ENCODE results near the gene IFIT1B. TPM values are rescaled to one million over a fixed set of nuclear protein-coding genes. Genes with fewer than 3 reads are reported as not detected.
A peak's percentile ranks its signal among the peaks of the same experiment; 100 is the strongest.
"Not testable (repeated sequence)": the region's sequence is repeated elsewhere in the genome, so short reads cannot be mapped to it uniquely, and the experiment has no call there.

The IFIT1B gene
- total RNA-seq, 1 donor from 2014 or later: not detected

GRCh38 chr10:89347701-89348457 lies 30.0 kb upstream of the IFIT1B start:
- H3K9me3 ChIP-seq: no peaks in the 10 kb centered on the region
- H3K27ac ChIP-seq: peak overlapping the region; percentile 26
- H3K4me3 ChIP-seq: no peak overlapping the region
- H3K4me1 ChIP-seq: peaks cover 45% of the 10 kb centered on the region
- TF ChIP-seq CTCF (IDR thresholded peaks at IDR 0.05): no peak
- ATAC-seq (no peak), DNase-seq (no peak)
- H3K36me3 ChIP-seq: no peaks in the 10 kb centered on the region
- intact Hi-C loops (cut with DNase I): no loop called here
- no peaks in the 10 kb centered on the region for H3K27me3 ChIP-seq

GRCh38 chr10:89348481-89348880 lies 29.4 kb upstream of the IFIT1B start:
- no peaks in the 10 kb centered on the region for H3K36me3 ChIP-seq
- H3K27ac ChIP-seq: no peak overlapping the region
- H3K4me3 ChIP-seq: no peak overlapping the region
- no peaks in the 10 kb centered on the region for H3K27me3 ChIP-seq
- no peaks in the 10 kb centered on the region for H3K9me3 ChIP-seq
- no peak for TF ChIP-seq CTCF (IDR thresholded peaks at IDR 0.05)
- ATAC-seq (no peak), DNase-seq (no peak)
- intact Hi-C loops (cut with DNase I): no loop called here
- peaks cover 45% of the 10 kb centered on the region for H3K4me1 ChIP-seq

- peaks cover 45% of the 10 kb centered on the region for H3K4me1 ChIP-seq
These were observed 28.9 kb upstream of the IFIT1B start for GRCh38 chr10:89348975-89349374.

GRCh38 chr10:89350631-89351315 lies 27.1 kb upstream of the IFIT1B start:
- H3K4me1 ChIP-seq: peaks cover 45% of the 10 kb centered on the region
- H3K27me3 ChIP-seq; H3K9me3 ChIP-seq; intact Hi-C loops (cut with DNase I); H3K4me3 ChIP-seq; H3K36me3 ChIP-seq: not testable (repeated sequence)
- peak overlapping the region; percentile 87 for H3K27ac ChIP-seq
- ATAC-seq (peak; percentile 74), DNase-seq (peak; percentile 69)

More at GRCh38 chr10:89348975-89349374, 28.9 kb upstream of the IFIT1B start:
- H3K4me3 ChIP-seq: no peak overlapping the region
- ATAC-seq (no peak), DNase-seq (no peak)
- no peaks in the 10 kb centered on the region for H3K36me3 ChIP-seq
- H3K9me3 ChIP-seq: no peaks in the 10 kb centered on the region
- no peak for TF ChIP-seq CTCF (IDR thresholded peaks at IDR 0.05)
- H3K27me3 ChIP-seq: no peaks in the 10 kb centered on the region
- no peak overlapping the region for H3K27ac ChIP-seq
- intact Hi-C loops (cut with DNase I): no loop called here

- H3K9me3 ChIP-seq: no peaks in the 10 kb centered on the region
- H3K27ac ChIP-seq: peak overlapping the region; percentile 87
- peaks cover 39% of the 10 kb centered on the region for H3K4me1 ChIP-seq
- H3K4me3 ChIP-seq: no peak overlapping the region
- no peaks in the 10 kb centered on the region for H3K36me3 ChIP-seq
- ATAC-seq: no peak
- intact Hi-C loops (cut with DNase I): no loop called here
- TF ChIP-seq CTCF (IDR thresholded peaks at IDR 0.05): no peak
- no peaks in the 10 kb centered on the region for H3K27me3 ChIP-seq
- DNase-seq: no peak
These were observed 26.5 kb upstream of the IFIT1B start for GRCh38 chr10:89351412-89351779.
